LNCaP clone FGC (cell line): ENCODE data around the gene TAS2R38.
A peak's percentile ranks its signal among the peaks of the same experiment; 100 is the strongest.

ENCODE experiments used
- DNase-seq: peaks from one replicate; pipeline ENCODE4 v3.0.0-alpha.2; 2011; ENCODE audit warnings: low read depth
- H3K4me3 ChIP-seq: 2 replicates; pipeline ENCODE4 v1.5.1; 2011; ENCODE audit warnings: mild to moderate bottlenecking, low read depth, low read length, control low read depth
- CTCF ChIP-seq: IDR thresholded peaks from 2 replicates; pipeline ENCODE4 v1.5.1; 2012; ENCODE audit warnings: mild to moderate bottlenecking; ENCODE audit not compliant: control insufficient read depth, insufficient read depth; ENCODE audit errors: extremely low read depth

Gene TAS2R38

GRCh38 chr7:141975806-141976523 lies 2.4 kb upstream of the TAS2R38 start:
- H3K4me3 ChIP-seq, result peak overlapping the region; percentile 15
- TF ChIP-seq CTCF, result peak; percentile 96
- peak; percentile 14 for DNase-seq

- H3K4me3 ChIP-seq, result no peak overlapping the region
- no peak for DNase-seq
- TF ChIP-seq CTCF, result peak; percentile 55
Measured at GRCh38 chr7:141974831-141975230, 1.3 kb upstream of the TAS2R38 start.

- no peak overlapping the region for H3K4me3 ChIP-seq
- no peak for DNase-seq
- TF ChIP-seq CTCF, result no peak
Measured at GRCh38 chr7:141960687-141961422, 12.7 kb downstream of the TAS2R38 start.

- DNase-seq, result no peak
- TF ChIP-seq CTCF, result no peak
Measured at GRCh38 chr7:141956084-141956483, 17.5 kb downstream of the TAS2R38 start.

GRCh38 chr7:141954334-141954733 lies 19.2 kb downstream of the TAS2R38 start:
- H3K4me3 ChIP-seq, result no peak overlapping the region
- TF ChIP-seq CTCF, result no peak
- DNase-seq, result no peak

More at GRCh38 chr7:141956084-141956483, 17.5 kb downstream of the TAS2R38 start:
- H3K4me3 ChIP-seq, result no peak overlapping the region

GRCh38 chr7:141952461-141952860 lies 21.1 kb downstream of the TAS2R38 start:
- no peak for DNase-seq
- TF ChIP-seq CTCF, result no peak
- no peak overlapping the region for H3K4me3 ChIP-seq
